NOMO-1 treated with DMSO at 0.1 percent for 48 hours (cell line): ENCODE results near the gene ST6GALNAC1.
"Not testable (repeated sequence)": the region's sequence is repeated elsewhere in the genome, so short reads cannot be mapped to it uniquely, and the experiment has no call there.

Source experiments
- DNase-seq: peaks from one replicate; lab custom pipeline; 2025; ENCODE audit not compliant: unreplicated experiment; lab: John Stamatoyannopoulos, UW

ST6GALNAC1 gene

DNA sequence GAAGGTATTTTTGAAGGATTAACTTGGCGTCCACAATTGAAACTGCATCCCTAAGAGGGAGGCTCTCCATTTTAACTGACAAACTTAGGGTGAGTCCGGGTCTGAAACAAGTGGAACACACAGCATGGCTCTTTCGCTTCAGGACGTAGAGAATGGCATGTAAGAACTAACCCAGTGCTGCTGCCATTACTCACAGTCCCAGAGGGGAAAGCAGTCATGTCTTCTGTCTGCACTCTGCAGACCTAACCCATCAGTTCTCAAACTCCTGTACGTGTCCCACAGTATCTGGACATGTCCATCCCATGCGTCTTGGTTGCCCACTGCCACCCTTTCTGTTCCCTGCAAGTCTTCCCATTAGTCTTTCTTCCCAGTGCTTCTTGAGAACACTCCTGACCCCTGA, 563 bp downstream of the ST6GALNAC1 start:
- no peak for DNase-seq

GRCh38 chr17:76642032-76642561, 1.5 kb downstream of the ST6GALNAC1 start:
- no peak for DNase-seq

DNA sequence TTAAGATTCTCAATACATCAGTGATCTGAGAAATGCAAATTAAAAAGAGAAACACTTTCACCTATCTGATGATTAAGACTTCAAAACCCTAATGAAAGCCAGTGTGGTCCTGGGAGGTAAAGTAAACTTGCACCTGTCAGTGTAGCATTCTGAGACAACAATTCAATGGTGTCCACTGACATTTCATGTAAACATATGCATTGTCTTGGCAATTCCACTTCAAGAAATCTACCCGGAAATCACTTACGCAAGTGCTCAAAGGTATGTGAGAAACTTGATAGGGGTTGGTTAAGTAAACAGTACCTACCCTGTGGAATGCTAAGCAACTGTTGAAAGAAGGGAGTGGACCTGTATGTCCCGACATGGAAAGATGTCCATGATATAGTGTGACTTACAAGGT, 2.1 kb downstream of the ST6GALNAC1 start:
- no peak for DNase-seq

DNA sequence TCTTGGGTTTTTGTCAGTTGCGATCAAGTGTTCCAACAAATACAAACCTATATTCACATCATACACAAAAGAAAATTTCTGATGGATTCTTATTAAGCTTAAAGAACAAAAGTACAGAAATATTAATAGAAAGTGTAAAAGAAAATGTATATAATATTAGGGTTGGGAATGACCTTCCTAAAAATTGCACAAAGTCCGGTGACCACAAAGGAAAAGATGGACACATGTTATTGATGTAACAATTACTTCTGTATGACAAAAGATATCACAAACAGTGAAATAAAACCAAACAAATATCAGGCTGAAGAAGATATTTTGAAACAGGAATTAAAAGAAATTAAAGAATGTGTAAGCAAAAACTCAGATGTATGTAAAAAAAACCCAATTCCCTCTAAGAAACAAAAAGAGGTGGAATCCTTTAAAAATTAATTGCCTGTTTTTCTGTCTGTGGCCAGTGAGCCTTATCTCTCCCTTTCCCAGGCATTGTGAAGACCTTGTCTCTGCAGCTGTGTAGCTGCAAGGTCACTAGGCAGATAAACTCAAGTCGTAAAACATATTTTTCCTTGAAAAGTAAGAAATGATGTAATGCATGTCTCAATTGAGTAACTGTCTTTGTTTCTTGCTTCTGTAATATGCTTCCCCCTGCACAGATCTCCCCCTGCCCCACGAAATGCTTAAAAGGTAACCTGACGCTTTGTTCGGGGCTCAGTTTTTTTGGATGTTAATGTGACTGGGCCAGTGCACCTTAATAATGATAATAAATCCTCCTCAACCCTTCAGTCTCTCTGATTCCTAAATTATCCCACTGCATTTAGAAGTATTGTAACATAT, 2.8 kb downstream of the ST6GALNAC1 start:
- peak; percentile 37 for DNase-seq

DNA sequence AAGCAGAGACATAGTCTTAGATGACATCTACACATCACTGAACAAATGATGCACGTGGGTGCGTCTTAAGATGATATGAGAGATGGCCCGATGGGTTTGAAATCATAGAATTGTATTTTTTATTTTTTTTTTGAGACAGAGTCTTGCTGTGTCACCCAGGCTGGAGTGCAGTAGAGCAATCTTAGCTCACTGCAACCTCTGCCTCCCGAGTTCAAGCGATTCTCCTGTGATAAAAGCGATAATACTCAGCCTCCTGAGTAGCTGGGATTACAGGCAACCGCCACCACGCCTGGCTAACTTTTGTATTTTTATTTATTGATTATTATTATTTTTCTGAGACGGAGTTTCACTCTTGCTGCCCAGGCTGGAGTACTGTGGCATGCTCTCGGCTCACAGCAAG, 5.3 kb downstream of the ST6GALNAC1 start:
- DNase-seq, result no peak

DNA sequence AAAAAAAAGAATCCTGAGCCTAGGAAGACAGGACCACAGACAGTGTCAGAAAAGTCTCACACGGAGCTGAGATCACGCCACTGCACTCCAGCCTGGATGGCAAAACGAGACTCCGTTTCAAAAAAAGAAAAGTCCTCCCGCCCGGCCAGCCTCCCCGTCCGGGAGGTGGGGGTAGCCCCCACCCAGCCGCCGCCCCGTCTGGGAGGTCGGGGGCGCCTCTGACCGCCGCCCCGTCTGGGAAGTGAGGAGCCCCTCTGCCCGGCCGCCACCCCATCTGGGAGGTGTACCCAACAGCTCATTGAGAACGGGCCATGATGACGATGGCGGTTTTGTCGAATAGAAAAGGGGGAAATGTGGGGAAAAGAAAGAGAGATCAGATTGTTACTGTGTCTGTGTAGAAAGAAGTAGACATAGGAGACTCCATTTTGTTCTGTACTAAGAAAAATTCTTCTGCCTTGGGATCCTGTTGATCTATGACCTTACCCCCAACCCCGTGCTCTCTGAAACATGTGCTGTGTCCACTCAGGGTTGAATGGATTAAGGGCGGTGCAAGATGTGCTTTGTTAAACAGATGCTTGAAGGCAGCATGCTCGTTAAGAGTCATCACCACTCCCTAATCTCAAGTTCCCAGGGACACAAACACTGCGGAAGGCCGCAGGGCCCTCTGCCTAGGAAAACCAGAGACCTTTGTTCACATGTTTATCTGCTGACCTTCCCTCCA, 6.9 kb downstream of the ST6GALNAC1 start:
- not testable (repeated sequence) for DNase-seq

DNA sequence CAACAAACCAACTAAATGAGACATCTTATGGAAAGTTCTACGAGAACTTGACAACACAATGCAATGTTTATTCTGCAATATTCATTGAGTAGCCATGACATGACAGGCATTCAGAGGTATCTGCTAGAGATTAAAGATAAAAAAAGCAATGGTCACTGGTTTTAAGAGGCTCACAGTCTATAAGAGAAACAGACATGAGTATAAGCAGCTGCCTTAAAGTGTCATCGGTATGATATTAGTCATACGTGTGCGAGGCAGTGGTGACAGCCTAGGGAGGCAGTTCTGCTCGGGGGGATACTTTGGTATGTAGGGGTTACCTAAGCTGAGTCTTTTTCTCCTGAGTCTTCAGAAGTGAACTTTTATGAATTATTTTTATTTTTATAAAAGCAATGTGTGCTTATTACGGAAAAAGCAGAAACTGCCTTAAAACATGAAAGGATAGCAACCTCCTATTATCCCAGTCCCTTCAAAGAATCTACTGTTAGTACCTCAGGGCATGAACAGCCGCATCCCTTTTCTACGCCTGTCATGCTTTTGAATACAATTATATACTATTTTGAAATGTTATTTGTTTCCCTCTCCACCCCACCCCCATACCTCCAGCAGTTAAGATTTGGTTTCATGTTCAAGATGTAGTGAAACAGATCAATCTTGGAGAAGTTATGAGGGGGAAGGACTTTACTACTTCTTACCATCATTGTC, 7.7 kb downstream of the ST6GALNAC1 start:
- DNase-seq, result no peak

- DNase-seq, result no peak
These were observed 8.5 kb downstream of the ST6GALNAC1 start for GRCh38 chr17:76635039-76635438.

DNA sequence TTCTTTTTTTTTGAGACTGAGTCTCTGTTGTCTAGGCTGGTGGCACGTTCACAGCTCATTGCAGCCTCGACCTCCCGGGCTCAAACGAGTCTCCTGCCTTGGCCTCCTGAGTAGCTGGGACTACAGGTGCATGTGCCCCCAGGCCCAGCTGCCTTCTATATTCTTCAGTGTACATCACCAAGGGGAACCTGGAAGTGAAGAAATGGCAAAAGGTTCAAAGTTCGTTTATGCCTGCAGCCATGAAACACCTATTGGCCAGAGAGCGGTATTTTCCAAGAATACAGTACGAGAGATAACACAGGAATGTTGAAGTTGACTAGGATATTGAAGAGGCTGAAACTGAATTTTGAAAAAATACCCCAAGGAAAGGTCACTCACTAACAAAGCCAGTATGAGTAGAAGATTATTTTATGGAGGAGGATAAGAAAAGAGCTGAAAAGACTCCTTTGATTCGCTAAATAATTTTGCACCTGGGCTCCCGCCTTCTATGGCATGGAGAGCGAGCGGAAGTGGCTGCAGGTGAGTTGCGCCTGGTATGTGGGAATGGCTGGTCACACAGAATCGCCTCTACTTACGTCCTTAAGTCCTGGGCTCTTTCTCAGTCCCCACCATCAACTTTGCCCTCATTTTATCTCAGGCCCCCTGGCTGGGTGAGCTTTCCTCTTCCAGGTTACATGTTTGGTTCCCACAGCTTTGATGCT, 9.8 kb downstream of the ST6GALNAC1 start:
- DNase-seq, result no peak

DNA sequence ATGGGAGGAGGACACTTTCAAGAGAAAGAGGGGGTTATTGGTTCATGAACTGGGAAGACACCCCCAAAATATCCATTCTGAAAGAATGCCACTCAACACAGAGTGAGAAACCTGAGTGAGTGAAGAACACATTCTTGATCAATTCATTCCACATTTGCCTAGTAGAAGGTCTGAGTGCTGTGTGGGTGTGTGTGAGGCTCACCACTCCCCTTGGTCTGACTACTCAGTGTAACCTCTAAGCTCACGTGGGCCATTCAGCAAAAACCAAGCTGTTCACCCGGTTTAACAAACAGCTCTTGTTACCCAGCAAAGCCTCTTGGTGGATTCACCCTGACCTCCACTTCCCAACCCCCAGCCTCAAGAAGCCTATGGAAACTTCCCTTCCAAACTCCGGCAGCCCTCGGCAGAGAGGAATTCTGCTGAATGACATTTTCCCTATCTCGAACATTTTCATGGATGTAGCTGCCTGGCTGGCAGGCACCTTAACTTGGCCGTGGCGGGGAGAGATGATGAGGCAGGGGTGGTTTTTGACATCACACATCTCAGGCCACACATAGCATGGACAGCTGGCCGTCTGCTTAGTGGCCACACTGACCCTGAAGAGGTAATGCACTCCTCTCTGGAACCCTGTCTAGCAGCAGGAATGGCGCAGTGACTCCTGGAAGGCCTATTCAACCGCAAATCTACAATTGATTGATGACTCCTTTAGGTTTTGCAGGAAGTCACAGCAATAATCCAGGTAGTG, 11.6 kb downstream of the ST6GALNAC1 start:
- no peak for DNase-seq

GRCh38 chr17:76630151-76630550, 13.4 kb downstream of the ST6GALNAC1 start:
- no peak for DNase-seq

DNA sequence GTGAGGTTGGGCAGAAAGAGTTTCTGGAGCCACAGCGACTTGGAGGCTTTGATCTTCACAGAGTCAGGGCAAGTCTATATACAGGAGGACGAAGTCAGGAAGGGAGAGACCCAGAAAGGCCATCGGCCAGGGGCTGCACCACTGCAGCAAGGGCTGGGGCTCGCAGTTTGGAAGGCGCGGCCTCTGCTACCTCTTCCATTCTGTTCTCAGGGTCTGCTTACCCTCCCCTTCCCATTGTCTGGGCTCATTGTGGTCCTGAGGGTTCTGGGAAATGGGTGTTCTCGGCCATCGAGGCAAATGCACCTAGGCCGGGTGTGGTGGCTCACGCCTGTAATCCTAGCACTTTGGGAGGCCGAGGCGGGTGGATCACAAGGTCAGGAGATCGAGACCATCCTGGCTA, 16.0 kb downstream of the ST6GALNAC1 start:
- no peak for DNase-seq

DNA sequence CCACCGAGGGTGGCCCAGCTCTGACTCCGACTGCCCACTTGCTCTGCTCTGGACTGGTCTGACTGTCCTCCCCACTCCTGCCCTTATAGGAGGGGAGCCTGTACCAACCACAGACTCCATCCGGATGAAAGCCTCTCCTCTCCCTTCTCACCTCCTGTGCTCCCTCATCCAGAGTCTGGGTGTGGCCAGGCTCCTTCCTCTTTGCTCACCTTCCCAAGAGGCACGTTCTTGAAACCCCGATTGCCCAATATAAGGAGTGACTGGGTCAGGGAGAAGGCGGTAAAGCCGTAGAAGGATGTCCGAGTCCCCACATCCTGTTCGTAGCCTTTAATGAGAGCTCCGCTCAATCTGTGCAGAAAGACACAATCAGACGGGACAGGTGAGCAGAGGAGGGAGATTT, 17.1 kb downstream of the ST6GALNAC1 start:
- no peak for DNase-seq

DNA sequence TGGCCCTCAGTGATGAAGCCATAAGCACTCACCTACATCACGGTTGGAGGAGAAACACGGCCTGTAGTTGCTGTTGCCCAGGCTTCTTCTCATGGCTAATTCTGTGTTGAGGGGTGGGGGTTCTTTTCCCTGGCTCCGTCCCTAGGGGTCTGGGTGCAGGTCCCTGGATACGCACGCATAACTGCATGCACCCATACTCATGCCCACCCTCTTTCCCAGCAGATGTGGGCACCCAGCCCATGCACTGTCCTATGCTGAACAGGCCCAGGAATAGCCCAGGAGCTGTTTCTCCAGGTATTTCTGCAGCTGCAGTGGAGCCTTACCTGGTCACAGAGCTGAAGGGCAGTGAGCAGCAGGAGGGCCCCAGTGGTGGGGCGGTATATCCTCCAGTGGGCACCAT, 18.1 kb downstream of the ST6GALNAC1 start:
- no peak for DNase-seq

DNA sequence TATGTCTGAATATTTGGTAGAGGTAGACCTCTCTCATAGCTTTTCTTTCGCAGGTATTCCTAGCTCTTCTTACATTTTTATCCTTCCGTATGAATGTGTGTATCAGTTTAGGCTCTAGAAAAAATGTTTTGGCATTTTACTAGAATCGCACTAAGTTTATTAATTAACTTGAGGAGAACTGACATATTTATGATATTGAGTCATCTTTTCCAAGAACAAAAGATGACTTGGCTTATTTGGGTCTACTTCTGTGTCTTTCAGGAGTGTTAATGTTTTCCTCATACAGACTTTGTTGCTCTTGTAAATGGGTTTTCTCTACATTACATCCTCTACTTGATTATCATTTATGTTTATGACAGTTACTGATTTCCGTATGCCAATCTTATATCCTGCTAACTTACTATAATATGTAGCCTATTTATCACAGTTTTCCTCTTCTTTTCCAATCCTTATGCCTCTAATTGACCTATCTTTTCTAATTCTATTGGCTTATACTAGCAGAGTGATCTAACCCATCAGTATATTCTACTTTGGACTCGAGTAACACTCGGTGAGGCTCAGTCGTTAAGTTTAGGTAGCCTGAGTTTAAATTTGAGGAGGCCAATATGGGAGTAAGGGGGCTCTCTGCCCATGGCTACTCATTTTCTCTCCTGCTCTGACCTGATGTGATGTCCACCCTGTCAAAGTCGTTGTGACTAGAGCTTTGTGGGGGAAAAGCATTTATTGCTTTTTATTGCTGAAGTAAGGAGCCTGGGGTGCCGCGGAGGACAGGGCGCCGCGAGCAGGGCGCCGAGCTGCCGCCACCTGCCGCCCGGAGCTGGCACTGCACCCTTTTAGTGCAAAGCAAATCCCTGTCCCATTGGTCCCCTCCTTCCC, 20.0 kb downstream of the ST6GALNAC1 start:
- peak; percentile 55 for DNase-seq

GRCh38 chr17:76617838-76618237, 25.7 kb downstream of the ST6GALNAC1 start:
- no peak for DNase-seq

DNA sequence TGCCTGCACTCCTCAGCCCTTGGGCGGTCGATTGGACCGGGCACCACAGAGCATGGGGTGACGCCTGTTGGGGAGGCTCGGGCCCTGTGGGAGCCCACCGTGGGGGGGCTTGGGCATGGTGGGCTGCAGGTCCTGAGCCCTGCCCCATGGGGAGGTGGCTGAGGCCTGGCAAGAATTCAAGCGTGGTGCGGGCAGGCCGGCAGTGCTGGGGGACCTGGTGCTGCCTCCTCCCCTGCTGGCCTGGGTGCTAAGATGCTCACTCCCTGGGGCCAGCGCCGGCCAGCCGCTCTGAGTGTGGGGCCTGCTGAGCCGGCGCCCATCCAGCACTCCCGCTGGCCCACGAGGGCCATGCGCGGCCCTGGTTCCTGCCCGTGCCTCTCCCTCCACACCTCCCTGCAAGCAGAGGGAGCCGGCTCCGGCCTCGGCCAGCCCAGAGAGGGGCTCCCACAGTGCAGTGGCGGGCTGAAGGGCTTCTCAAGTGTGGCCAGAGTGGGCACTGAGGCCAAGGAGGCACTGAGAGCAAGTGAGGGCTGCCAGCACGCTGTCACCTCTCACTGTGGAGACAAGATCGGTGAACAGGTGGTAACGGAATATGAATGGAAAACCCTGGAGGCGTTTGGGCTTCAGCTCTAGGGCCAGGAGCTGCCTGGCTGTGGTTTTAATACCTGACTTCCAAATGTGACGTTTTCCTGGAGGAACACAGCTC, 28.5 kb downstream of the ST6GALNAC1 start:
- DNase-seq, result no peak

- not testable (repeated sequence) for DNase-seq
These were observed 29.3 kb downstream of the ST6GALNAC1 start for GRCh38 chr17:76614064-76614759.
